DND-41 (cell line): ENCODE results near the gene CREBBP.

Experiments
- EZH2 ChIP-seq: IDR thresholded peaks from 3 replicates; pipeline ENCODE4 v1.6.1; 2012; ENCODE audit warnings: borderline replicate concordance, low read depth, mild to moderate bottlenecking, moderate library complexity, low read length, inconsistent platforms; ENCODE audit not compliant: severe bottlenecking
- TF ChIP-seq, protein P1 (sequence below): IDR thresholded peaks from 2 replicates; pipeline ENCODE4 v1.5.1; 2012; ENCODE audit warnings: borderline replicate concordance, low read length, moderate library complexity, mild to moderate bottlenecking; ENCODE audit not compliant: poor library complexity, severe bottlenecking; ENCODE audit errors: extremely low read depth

DNA sequence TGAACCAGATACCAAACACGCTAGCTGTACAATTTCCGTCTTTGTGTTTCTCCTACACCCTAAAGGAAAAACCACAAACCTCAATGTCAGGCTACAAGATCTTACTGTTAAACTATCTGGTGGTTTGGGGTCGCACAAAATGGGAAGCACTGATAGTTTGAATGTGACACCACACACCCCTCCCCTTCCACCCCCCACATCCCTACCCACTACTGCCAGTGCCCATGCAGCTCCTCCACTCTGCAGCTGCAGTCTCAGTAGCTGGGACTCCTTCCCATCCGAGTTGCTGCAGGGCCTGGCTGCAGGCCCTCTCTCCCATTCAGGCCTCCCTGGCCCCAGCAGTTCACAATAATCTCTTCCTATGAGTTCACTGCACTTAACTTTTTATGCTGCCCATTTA is 181.6 kb downstream of the CREBBP start:
- TF ChIP-seq, protein P1, sequence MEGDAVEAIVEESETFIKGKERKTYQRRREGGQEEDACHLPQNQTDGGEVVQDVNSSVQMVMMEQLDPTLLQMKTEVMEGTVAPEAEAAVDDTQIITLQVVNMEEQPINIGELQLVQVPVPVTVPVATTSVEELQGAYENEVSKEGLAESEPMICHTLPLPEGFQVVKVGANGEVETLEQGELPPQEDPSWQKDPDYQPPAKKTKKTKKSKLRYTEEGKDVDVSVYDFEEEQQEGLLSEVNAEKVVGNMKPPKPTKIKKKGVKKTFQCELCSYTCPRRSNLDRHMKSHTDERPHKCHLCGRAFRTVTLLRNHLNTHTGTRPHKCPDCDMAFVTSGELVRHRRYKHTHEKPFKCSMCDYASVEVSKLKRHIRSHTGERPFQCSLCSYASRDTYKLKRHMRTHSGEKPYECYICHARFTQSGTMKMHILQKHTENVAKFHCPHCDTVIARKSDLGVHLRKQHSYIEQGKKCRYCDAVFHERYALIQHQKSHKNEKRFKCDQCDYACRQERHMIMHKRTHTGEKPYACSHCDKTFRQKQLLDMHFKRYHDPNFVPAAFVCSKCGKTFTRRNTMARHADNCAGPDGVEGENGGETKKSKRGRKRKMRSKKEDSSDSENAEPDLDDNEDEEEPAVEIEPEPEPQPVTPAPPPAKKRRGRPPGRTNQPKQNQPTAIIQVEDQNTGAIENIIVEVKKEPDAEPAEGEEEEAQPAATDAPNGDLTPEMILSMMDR, result no peak
- no peak for TF ChIP-seq EZH2
